HEK293 (cell line): ENCODE measurements around the gene PNKD.

ENCODE experiments used
- ZIC2 ChIP-seq: fragments of 450-650 bp; formaldehyde crosslinking; IDR thresholded peaks from 2 replicates; pipeline ENCODE4 v1.5.1; 2016; ENCODE audit warnings: missing biosample characterization, missing genetic modification characterization
- ZNF23 ChIP-seq: fragments of 450-650 bp; formaldehyde crosslinking; IDR thresholded peaks from 2 replicates; pipeline ENCODE4 v1.5.1; 2016; ENCODE audit warnings: missing biosample characterization, missing genetic modification characterization, borderline replicate concordance
- ZNF571 ChIP-seq: fragments of 450-650 bp; formaldehyde crosslinking; IDR thresholded peaks from 2 replicates; pipeline ENCODE4 v1.5.0; 2017; ENCODE audit warnings: missing biosample characterization, missing genetic modification characterization
- ZNF600 ChIP-seq: fragments of 450-650 bp; formaldehyde crosslinking; IDR thresholded peaks from 2 replicates; pipeline ENCODE4 v1.5.1; 2016; ENCODE audit warnings: missing biosample characterization, missing genetic modification characterization
- ZNF785 ChIP-seq: fragments of 450-650 bp; formaldehyde crosslinking; IDR thresholded peaks from 2 replicates; pipeline ENCODE4 v1.5.1; 2016; ENCODE audit warnings: missing biosample characterization, missing genetic modification characterization
- TF ChIP-seq, protein P1 (sequence below): fragments of 450-650 bp; formaldehyde crosslinking; IDR thresholded peaks from 2 replicates; pipeline ENCODE4 v1.5.1; 2016; ENCODE audit warnings: missing biosample characterization, missing genetic modification characterization

- TF ChIP-seq, protein P1, sequence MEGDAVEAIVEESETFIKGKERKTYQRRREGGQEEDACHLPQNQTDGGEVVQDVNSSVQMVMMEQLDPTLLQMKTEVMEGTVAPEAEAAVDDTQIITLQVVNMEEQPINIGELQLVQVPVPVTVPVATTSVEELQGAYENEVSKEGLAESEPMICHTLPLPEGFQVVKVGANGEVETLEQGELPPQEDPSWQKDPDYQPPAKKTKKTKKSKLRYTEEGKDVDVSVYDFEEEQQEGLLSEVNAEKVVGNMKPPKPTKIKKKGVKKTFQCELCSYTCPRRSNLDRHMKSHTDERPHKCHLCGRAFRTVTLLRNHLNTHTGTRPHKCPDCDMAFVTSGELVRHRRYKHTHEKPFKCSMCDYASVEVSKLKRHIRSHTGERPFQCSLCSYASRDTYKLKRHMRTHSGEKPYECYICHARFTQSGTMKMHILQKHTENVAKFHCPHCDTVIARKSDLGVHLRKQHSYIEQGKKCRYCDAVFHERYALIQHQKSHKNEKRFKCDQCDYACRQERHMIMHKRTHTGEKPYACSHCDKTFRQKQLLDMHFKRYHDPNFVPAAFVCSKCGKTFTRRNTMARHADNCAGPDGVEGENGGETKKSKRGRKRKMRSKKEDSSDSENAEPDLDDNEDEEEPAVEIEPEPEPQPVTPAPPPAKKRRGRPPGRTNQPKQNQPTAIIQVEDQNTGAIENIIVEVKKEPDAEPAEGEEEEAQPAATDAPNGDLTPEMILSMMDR (tag by site-specific recombination): no peak
- TF ChIP-seq ZNF785 (tag by site-specific recombination) (no peak), ZNF571 (tag by site-specific recombination) (no peak), ZNF23 (tag by site-specific recombination) (no peak), ZNF600 (no peak), ZIC2 (tag by site-specific recombination) (no peak)
Measured at GRCh38 chr2:218226903-218227302, 43.4 kb upstream of the PNKD start.
